Activated naive CD4-positive, alpha-beta T cell treated with anti-CD3 and anti-CD28 coated beads, Interleukin-2, amount 10 ng/mL, durations not matched to agents 7 days and 5 days (primary cell): ENCODE results near the gene BACH2.
"Not testable (repeated sequence)": the region's sequence is repeated elsewhere in the genome, so short reads cannot be mapped to it uniquely, and the experiment has no call there.

Experiments
- CTCF ChIA-PET: fragments of 350-600 bp; sonication (Branson Sonifier 250); formaldehyde crosslinking; loops from one replicate; lab custom pipeline; 2021; ENCODE audit warnings: antibody characterized with exemption; lab: Charles Lee
- DNase-seq: peaks from one replicate; pipeline ENCODE4 v3.0.0-alpha.2; 2020
- H3K27ac Mint-ChIP-seq: one replicate; pipeline ENCODE4 v1.8.0; 2021; ENCODE audit warnings: mild to moderate bottlenecking, moderate library complexity, mixed read lengths
- H3K27me3 Mint-ChIP-seq: one replicate; pipeline ENCODE4 v1.8.0; 2021; ENCODE audit warnings: mild to moderate bottlenecking, mixed read lengths
- H3K36me3 Mint-ChIP-seq: one replicate; pipeline ENCODE4 v1.8.0; 2021; ENCODE audit warnings: mixed read lengths
- H3K4me1 Mint-ChIP-seq: one replicate; pipeline ENCODE4 v1.8.0; 2021; ENCODE audit warnings: mixed read lengths
- H3K4me3 Mint-ChIP-seq: one replicate; pipeline ENCODE4 v1.8.0; 2021; ENCODE audit warnings: mild to moderate bottlenecking, moderate library complexity, mixed read lengths
- H3K9me3 Mint-ChIP-seq: one replicate; pipeline ENCODE4 v1.8.0; 2021; ENCODE audit warnings: mixed read lengths

BACH2 gene

GRCh38 chr6:90296341-90297114 is at the start of gene BACH2:
BACH2 (minus strand) TSS chr6:90296843; CDS start chr6:90008844, 287,999 bp downstream.
- H3K4me3 Mint-ChIP-seq: peak within 1 kb of the TSS; percentile 81
- DNase-seq: peak; percentile 97
- peaks cover 19% of the 10 kb centered on the region for H3K36me3 Mint-ChIP-seq
- H3K27ac Mint-ChIP-seq: peak within 1 kb of the TSS; percentile 99
- H3K27me3 Mint-ChIP-seq: peaks cover 21% of the 10 kb centered on the region
- CTCF ChIA-PET: interaction anchor here (0.8 to 4.2 kb wide), 11 partner anchors 10 to 356 kb away, joined by 3 to 37 read pairs (median 4); no protein-coding TSS in a partner anchor
- H3K4me1 Mint-ChIP-seq: peaks cover 29% of the 10 kb centered on the region
- H3K9me3 Mint-ChIP-seq: no peaks in the 10 kb centered on the region

GRCh38 chr6:90343576-90343975 is 46.9 kb upstream of the BACH2 start:
- Mint-ChIP-seq H3K4me1 (no peaks in the 10 kb centered on the region), H3K36me3 (no peaks in the 10 kb centered on the region), H3K27ac (no peak overlapping the region), H3K4me3 (no peak overlapping the region), H3K9me3 (peaks cover 3% of the 10 kb centered on the region), H3K27me3 (peaks cover 34% of the 10 kb centered on the region)
- CTCF ChIA-PET: no interaction called here
- DNase-seq: no peak

- Mint-ChIP-seq H3K4me3 (no peak overlapping the region), H3K27ac (no peak overlapping the region), H3K36me3 (peaks cover 3% of the 10 kb centered on the region), H3K4me1 (no peaks in the 10 kb centered on the region), H3K27me3 (peaks cover 15% of the 10 kb centered on the region), H3K9me3 (peaks cover 13% of the 10 kb centered on the region)
- CTCF ChIA-PET: no interaction called here
- DNase-seq: no peak
Measured at GRCh38 chr6:90338409-90338808, 41.8 kb upstream of the BACH2 start.

- no peak for DNase-seq
- Mint-ChIP-seq H3K27ac (no peak overlapping the region), H3K27me3 (peaks cover 4% of the 10 kb centered on the region), H3K9me3 (peaks cover 17% of the 10 kb centered on the region), H3K4me1 (no peaks in the 10 kb centered on the region), H3K4me3 (no peak overlapping the region), H3K36me3 (peaks cover 3% of the 10 kb centered on the region)
- CTCF ChIA-PET: no interaction called here
Measured at GRCh38 chr6:90336388-90336947, 39.8 kb upstream of the BACH2 start.

GRCh38 chr6:90333928-90334327 is 37.3 kb upstream of the BACH2 start:
- DNase-seq: no peak
- H3K27ac Mint-ChIP-seq: no peak overlapping the region
- CTCF ChIA-PET: no interaction called here
- no peak overlapping the region for H3K4me3 Mint-ChIP-seq
- H3K27me3 Mint-ChIP-seq: peaks cover 4% of the 10 kb centered on the region
- H3K36me3 Mint-ChIP-seq: peaks cover 3% of the 10 kb centered on the region
- H3K9me3 Mint-ChIP-seq: peaks cover 14% of the 10 kb centered on the region
- no peaks in the 10 kb centered on the region for H3K4me1 Mint-ChIP-seq

GRCh38 chr6:90332978-90333543 is 36.4 kb upstream of the BACH2 start:
- H3K36me3 Mint-ChIP-seq, H3K4me1 Mint-ChIP-seq, DNase-seq, H3K4me3 Mint-ChIP-seq, CTCF ChIA-PET, H3K27ac Mint-ChIP-seq, H3K27me3 Mint-ChIP-seq: not testable (repeated sequence)
- peaks cover 14% of the 10 kb centered on the region for H3K9me3 Mint-ChIP-seq

- H3K9me3 Mint-ChIP-seq: peaks cover 9% of the 10 kb centered on the region
- CTCF ChIA-PET: no interaction called here
- H3K4me3 Mint-ChIP-seq: no peak overlapping the region
- no peaks in the 10 kb centered on the region for H3K4me1 Mint-ChIP-seq
- no peak for DNase-seq
- H3K27ac Mint-ChIP-seq: no peak overlapping the region
- no peaks in the 10 kb centered on the region for H3K27me3 Mint-ChIP-seq
- H3K36me3 Mint-ChIP-seq: peaks cover 3% of the 10 kb centered on the region
Measured at GRCh38 chr6:90329386-90330077, 32.9 kb upstream of the BACH2 start.

GRCh38 chr6:90328004-90328403 is 31.4 kb upstream of the BACH2 start:
- Mint-ChIP-seq H3K27ac (no peak overlapping the region), H3K9me3 (peaks cover 4% of the 10 kb centered on the region), H3K36me3 (no peaks in the 10 kb centered on the region), H3K4me1 (no peaks in the 10 kb centered on the region), H3K27me3 (no peaks in the 10 kb centered on the region), H3K4me3 (no peak overlapping the region)
- no peak for DNase-seq
- CTCF ChIA-PET: interaction anchor here (1.3 kb wide), 1 partner anchor 151 kb away, joined by 3 read pairs; no protein-coding TSS in a partner anchor

- Mint-ChIP-seq H3K27ac (no peak overlapping the region), H3K9me3 (no peaks in the 10 kb centered on the region), H3K4me3 (no peak overlapping the region), H3K4me1 (no peaks in the 10 kb centered on the region), H3K27me3 (no peaks in the 10 kb centered on the region), H3K36me3 (no peaks in the 10 kb centered on the region)
- CTCF ChIA-PET: no interaction called here
- DNase-seq: no peak
Measured at GRCh38 chr6:90326404-90327057, 29.9 kb upstream of the BACH2 start.

GRCh38 chr6:90323706-90324105 is 27.1 kb upstream of the BACH2 start:
- Mint-ChIP-seq H3K4me3 (no peak overlapping the region), H3K36me3 (no peaks in the 10 kb centered on the region), H3K27me3 (no peaks in the 10 kb centered on the region), H3K4me1 (peaks cover 9% of the 10 kb centered on the region), H3K9me3 (no peaks in the 10 kb centered on the region), H3K27ac (no peak overlapping the region)
- CTCF ChIA-PET: no interaction called here
- no peak for DNase-seq

GRCh38 chr6:90322976-90323474 is 26.4 kb upstream of the BACH2 start:
- H3K9me3 Mint-ChIP-seq: no peaks in the 10 kb centered on the region
- H3K27ac Mint-ChIP-seq: no peak overlapping the region
- no peaks in the 10 kb centered on the region for H3K27me3 Mint-ChIP-seq
- peaks cover 9% of the 10 kb centered on the region for H3K4me1 Mint-ChIP-seq
- no peaks in the 10 kb centered on the region for H3K36me3 Mint-ChIP-seq
- CTCF ChIA-PET: no interaction called here
- no peak for DNase-seq
- H3K4me3 Mint-ChIP-seq: no peak overlapping the region

- Mint-ChIP-seq H3K27ac (no peak overlapping the region), H3K4me1 (peaks cover 9% of the 10 kb centered on the region), H3K9me3 (no peaks in the 10 kb centered on the region), H3K27me3 (no peaks in the 10 kb centered on the region), H3K36me3 (no peaks in the 10 kb centered on the region), H3K4me3 (no peak overlapping the region)
- DNase-seq: no peak
- CTCF ChIA-PET: no interaction called here
Measured at GRCh38 chr6:90319979-90320685, 23.5 kb upstream of the BACH2 start.

GRCh38 chr6:90319044-90319443 is 22.4 kb upstream of the BACH2 start:
- no peak overlapping the region for H3K4me3 Mint-ChIP-seq
- CTCF ChIA-PET: interaction anchor here (0.9 to 1.2 kb wide), 2 partner anchors 22 to 28 kb away, joined by 3 to 4 read pairs; no protein-coding TSS in a partner anchor
- no peaks in the 10 kb centered on the region for H3K36me3 Mint-ChIP-seq
- H3K4me1 Mint-ChIP-seq: peaks cover 9% of the 10 kb centered on the region
- H3K27ac Mint-ChIP-seq: no peak overlapping the region
- DNase-seq: no peak
- H3K27me3 Mint-ChIP-seq: peaks cover 6% of the 10 kb centered on the region
- no peaks in the 10 kb centered on the region for H3K9me3 Mint-ChIP-seq
